IPS-15b (cell line): ENCODE measurements around the gene APOC3.

Experiments used
- H3K27me3 ChIP-seq: one replicate; pipeline ENCODE4 v1.6.1; 2013; ENCODE audit warnings: low read length; ENCODE audit not compliant: control insufficient read depth, insufficient read depth
- H3K36me3 ChIP-seq: one replicate; pipeline ENCODE4 v1.6.1; 2013; ENCODE audit warnings: low read length; ENCODE audit not compliant: control insufficient read depth, insufficient read depth
- H3K4me1 ChIP-seq: one replicate; pipeline ENCODE4 v1.6.1; 2013; ENCODE audit warnings: mild to moderate bottlenecking, low read length; ENCODE audit not compliant: control insufficient read depth, insufficient read depth
- H3K4me3 ChIP-seq: one replicate; pipeline ENCODE4 v1.5.1; 2013; ENCODE audit warnings: low read depth, low read length
- H3K9ac ChIP-seq: one replicate; pipeline ENCODE4 v1.6.1; 2013; ENCODE audit warnings: low read depth, mild to moderate bottlenecking, low read length
- H3K9me3 ChIP-seq: one replicate; pipeline ENCODE4 v1.6.1; 2013; ENCODE audit warnings: mild to moderate bottlenecking, low read length; ENCODE audit not compliant: control insufficient read depth, insufficient read depth

Gene APOC3

GRCh38 chr11:116844722-116845121 lies 15.0 kb downstream of the APOC3 start:
- Histone ChIP-seq H3K9me3 (no peaks in the 10 kb centered on the region), H3K4me1 (no peaks in the 10 kb centered on the region), H3K27me3 (no peaks in the 10 kb centered on the region), H3K36me3 (peaks cover 35% of the 10 kb centered on the region), H3K4me3 (no peak overlapping the region), H3K9ac (no peak overlapping the region)

- Histone ChIP-seq H3K4me1 (no peaks in the 10 kb centered on the region), H3K27me3 (no peaks in the 10 kb centered on the region), H3K36me3 (peaks cover 37% of the 10 kb centered on the region)
These were observed 17.9 kb downstream of the APOC3 start for GRCh38 chr11:116847612-116848011.

GRCh38 chr11:116849060-116849459 lies 19.4 kb downstream of the APOC3 start:
- Histone ChIP-seq H3K4me3 (no peak overlapping the region), H3K9ac (no peak overlapping the region), H3K9me3 (no peaks in the 10 kb centered on the region), H3K4me1 (no peaks in the 10 kb centered on the region), H3K27me3 (no peaks in the 10 kb centered on the region), H3K36me3 (peaks cover 37% of the 10 kb centered on the region)

More at GRCh38 chr11:116847612-116848011, 17.9 kb downstream of the APOC3 start:
- Histone ChIP-seq H3K9me3 (no peaks in the 10 kb centered on the region), H3K9ac (no peak overlapping the region), H3K4me3 (no peak overlapping the region)

- no peak overlapping the region for H3K4me3 ChIP-seq
- peaks cover 37% of the 10 kb centered on the region for H3K36me3 ChIP-seq
- no peaks in the 10 kb centered on the region for H3K4me1 ChIP-seq
- no peaks in the 10 kb centered on the region for H3K27me3 ChIP-seq
- H3K9ac ChIP-seq = no peak overlapping the region
- no peaks in the 10 kb centered on the region for H3K9me3 ChIP-seq
These were observed 19.8 kb downstream of the APOC3 start for GRCh38 chr11:116849486-116849885.

- no peak overlapping the region for H3K4me3 ChIP-seq
- H3K4me1 ChIP-seq = no peaks in the 10 kb centered on the region
- no peaks in the 10 kb centered on the region for H3K9me3 ChIP-seq
- peaks cover 20% of the 10 kb centered on the region for H3K36me3 ChIP-seq
- H3K27me3 ChIP-seq = no peaks in the 10 kb centered on the region
- H3K9ac ChIP-seq = no peak overlapping the region
These were observed 21.9 kb downstream of the APOC3 start for GRCh38 chr11:116851626-116852025.

- Histone ChIP-seq H3K9me3 (no peaks in the 10 kb centered on the region), H3K4me3 (no peak overlapping the region), H3K9ac (no peak overlapping the region), H3K36me3 (peaks cover 16% of the 10 kb centered on the region), H3K27me3 (no peaks in the 10 kb centered on the region), H3K4me1 (no peaks in the 10 kb centered on the region)
These were observed 22.7 kb downstream of the APOC3 start for GRCh38 chr11:116852261-116853031.

- Histone ChIP-seq H3K9me3 (no peaks in the 10 kb centered on the region), H3K4me1 (no peaks in the 10 kb centered on the region), H3K4me3 (no peak overlapping the region), H3K36me3 (peaks cover 22% of the 10 kb centered on the region), H3K27me3 (no peaks in the 10 kb centered on the region), H3K9ac (no peak overlapping the region)
These were observed 23.9 kb downstream of the APOC3 start for GRCh38 chr11:116853461-116854073.

GRCh38 chr11:116855413-116855812 lies 25.7 kb downstream of the APOC3 start:
- Histone ChIP-seq H3K9ac (no peak overlapping the region), H3K4me1 (no peaks in the 10 kb centered on the region), H3K9me3 (no peaks in the 10 kb centered on the region), H3K4me3 (no peak overlapping the region), H3K36me3 (peaks cover 28% of the 10 kb centered on the region), H3K27me3 (no peaks in the 10 kb centered on the region)

GRCh38 chr11:116856423-116856822 lies 26.7 kb downstream of the APOC3 start:
- no peak overlapping the region for H3K9ac ChIP-seq
- H3K4me3 ChIP-seq = no peak overlapping the region
- no peaks in the 10 kb centered on the region for H3K27me3 ChIP-seq
- H3K4me1 ChIP-seq = no peaks in the 10 kb centered on the region
- H3K9me3 ChIP-seq = no peaks in the 10 kb centered on the region
- H3K36me3 ChIP-seq = peaks cover 32% of the 10 kb centered on the region

GRCh38 chr11:116857316-116857715 lies 27.6 kb downstream of the APOC3 start:
- Histone ChIP-seq H3K4me3 (no peak overlapping the region), H3K27me3 (no peaks in the 10 kb centered on the region), H3K36me3 (peaks cover 30% of the 10 kb centered on the region), H3K4me1 (no peaks in the 10 kb centered on the region), H3K9ac (no peak overlapping the region), H3K9me3 (no peaks in the 10 kb centered on the region)

GRCh38 chr11:116857936-116858335 lies 28.2 kb downstream of the APOC3 start:
- H3K36me3 ChIP-seq = peaks cover 30% of the 10 kb centered on the region
- no peaks in the 10 kb centered on the region for H3K27me3 ChIP-seq
- H3K4me1 ChIP-seq = no peaks in the 10 kb centered on the region
- no peak overlapping the region for H3K4me3 ChIP-seq
- no peak overlapping the region for H3K9ac ChIP-seq
- H3K9me3 ChIP-seq = no peaks in the 10 kb centered on the region

GRCh38 chr11:116859175-116859574 lies 29.5 kb downstream of the APOC3 start:
- Histone ChIP-seq H3K4me1 (no peaks in the 10 kb centered on the region), H3K9me3 (no peaks in the 10 kb centered on the region), H3K9ac (no peak overlapping the region), H3K27me3 (no peaks in the 10 kb centered on the region), H3K36me3 (peaks cover 35% of the 10 kb centered on the region), H3K4me3 (no peak overlapping the region)
